ENCODE results near the gene HMBS.

Gene HMBS

GRCh38 chr11:119067371-119068222 is 17.1 kb upstream of the HMBS start, which contains the start of gene VPS11:
VPS11 (plus strand) TSS chr11:119067818; CDS start chr11:119067824, 6 bp downstream.
- peak; percentile 87 for DNase-seq

GRCh38 chr11:119077839-119078238 is 6.8 kb upstream of the HMBS start:
- no peak for DNase-seq

- no peak for DNase-seq
Measured at GRCh38 chr11:119078675-119079420, 5.8 kb upstream of the HMBS start.

GRCh38 chr11:119081682-119082260 is 2.9 kb upstream of the HMBS start:
- no peak for DNase-seq

GRCh38 chr11:119085437-119085847 is 761 bp downstream of the HMBS start:
- DNase-seq = no peak

GRCh38 chr11:119087123-119087522 is 2.4 kb downstream of the HMBS start:
- no peak for DNase-seq

GRCh38 chr11:119087747-119088241 is 3.1 kb downstream of the HMBS start:
- no peak for DNase-seq

GRCh38 chr11:119088406-119088805 is 3.7 kb downstream of the HMBS start:
- DNase-seq = no peak

- no peak for DNase-seq
Measured at GRCh38 chr11:119089319-119089718, 4.6 kb downstream of the HMBS start.

- DNase-seq = no peak
Measured at GRCh38 chr11:119091178-119091577, 6.5 kb downstream of the HMBS start.

- DNase-seq = no peak
Measured at GRCh38 chr11:119091966-119092879, 7.5 kb downstream of the HMBS start.

- DNase-seq = no peak
Measured at GRCh38 chr11:119092880-119093842, 8.5 kb downstream of the HMBS start.

GRCh38 chr11:119093942-119094815 is 9.5 kb downstream of the HMBS start:
- DNase-seq = peak; percentile 83

GRCh38 chr11:119094816-119095065 is 10.1 kb downstream of the HMBS start:
- no peak for DNase-seq

- DNase-seq = peak; percentile 96
Measured at GRCh38 chr11:119095066-119095880, 10.6 kb downstream of the HMBS start.

- DNase-seq = no peak
Measured at GRCh38 chr11:119099711-119100110, 15.0 kb downstream of the HMBS start.

GRCh38 chr11:119100246-119100970 is 15.7 kb downstream of the HMBS start:
- DNase-seq = no peak
